ENCODE results near the gene NOX1.
"Not testable (repeated sequence)": the region's sequence is repeated elsewhere in the genome, so short reads cannot be mapped to it uniquely, and the experiment has no call there.

The NOX1 gene

DNA sequence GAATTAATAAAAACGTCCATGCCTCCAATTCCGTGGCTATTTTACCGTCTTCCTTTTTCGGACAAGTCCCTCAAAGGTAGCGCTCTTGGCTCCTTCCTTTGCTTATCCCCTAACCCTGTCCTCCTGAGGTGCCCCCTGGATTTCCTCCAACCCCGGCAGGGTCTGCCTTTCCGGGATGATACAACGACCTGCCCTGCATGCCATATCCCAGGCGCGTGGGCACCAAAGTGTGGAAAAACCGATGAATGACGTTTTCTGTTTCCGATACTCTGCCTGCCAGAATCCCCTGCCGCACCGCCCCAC, 54.7 kb downstream of the NOX1 start:
- no peak for DNase-seq

DNA sequence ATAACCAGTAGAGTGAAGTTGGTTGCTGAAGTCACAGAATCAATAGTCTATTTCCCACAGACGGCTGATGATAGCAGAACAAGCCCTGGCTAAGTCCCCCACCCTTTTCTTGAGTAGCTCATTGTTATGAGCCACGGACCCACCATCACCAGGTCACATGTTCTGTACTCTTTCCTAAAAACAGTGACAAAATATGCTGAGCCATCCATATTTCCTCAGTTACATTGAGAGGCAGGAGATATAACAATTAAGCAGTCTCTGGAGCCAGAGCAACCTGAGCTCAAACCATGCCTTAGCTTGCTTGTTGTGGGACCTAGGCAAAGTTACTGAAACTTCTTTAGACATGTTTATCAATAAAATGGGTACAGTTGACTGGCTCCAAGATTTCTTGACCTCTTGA, 56.8 kb downstream of the NOX1 start:
- no peak for DNase-seq

DNA sequence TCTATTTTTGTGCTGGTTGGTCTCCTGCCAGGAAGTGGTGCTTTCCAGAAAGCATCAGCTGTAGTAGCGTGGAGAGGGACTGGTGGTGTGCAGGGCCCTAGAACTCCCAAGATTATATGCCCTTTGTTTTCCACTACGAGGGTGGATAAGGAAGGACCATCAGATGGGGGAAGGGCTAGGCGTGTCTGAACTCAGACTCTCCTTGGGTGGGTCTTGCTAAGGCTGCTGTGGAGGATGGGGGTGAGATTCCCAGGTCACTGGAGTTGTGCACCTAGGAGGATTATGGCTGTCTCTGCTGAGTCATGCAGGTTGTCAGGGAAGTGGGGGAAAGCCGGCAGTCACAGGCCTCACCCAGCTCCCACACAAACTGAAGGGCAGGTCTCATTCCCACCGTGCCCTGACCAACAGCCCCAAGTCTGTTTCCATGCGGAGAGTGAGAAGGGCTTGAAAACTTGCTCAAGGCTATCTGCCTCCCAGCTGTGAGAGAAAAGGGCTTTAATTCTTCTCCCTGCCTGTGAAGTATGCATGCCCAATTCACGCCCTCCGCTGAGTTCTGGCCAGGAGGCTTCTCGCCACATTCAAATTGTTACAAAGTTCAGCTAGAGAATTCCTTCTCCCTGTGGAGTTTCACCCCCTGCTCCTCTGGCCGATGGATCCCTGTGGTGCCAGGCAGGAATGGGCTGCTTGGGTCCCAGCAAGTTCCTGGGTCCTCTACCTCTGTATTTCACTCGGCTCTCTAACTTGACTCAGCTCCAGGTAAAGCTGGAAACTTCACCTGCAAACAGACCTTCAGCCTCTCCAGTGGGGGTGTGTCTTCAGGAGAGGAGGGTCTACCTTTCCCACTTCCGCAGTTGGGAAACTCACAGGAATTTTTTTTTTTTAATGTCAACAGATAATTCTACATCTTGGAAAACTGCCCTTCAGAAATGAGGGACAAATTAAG, 61.7 kb downstream of the NOX1 start:
- DNase-seq = no peak

DNA sequence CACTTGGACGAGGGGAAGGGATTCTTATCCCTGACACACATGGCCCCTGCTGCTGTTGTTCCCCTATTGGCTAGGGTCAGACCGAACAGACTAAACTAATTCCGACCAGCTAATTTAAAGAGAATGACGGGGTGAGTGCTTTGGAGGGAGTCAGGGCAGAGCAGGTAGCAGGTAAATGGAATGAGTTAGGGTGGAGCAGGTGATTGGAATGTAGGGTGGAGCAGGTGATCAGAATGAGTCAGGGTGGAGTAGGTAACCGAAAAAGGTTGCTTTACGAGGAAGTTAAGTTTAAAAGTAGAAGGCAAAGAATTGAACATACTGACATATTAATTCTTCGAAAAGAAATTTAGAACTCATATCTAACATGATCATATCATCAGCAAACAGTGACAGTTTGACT, 65.9 kb downstream of the NOX1 start:
- DNase-seq = not testable (repeated sequence)

DNA sequence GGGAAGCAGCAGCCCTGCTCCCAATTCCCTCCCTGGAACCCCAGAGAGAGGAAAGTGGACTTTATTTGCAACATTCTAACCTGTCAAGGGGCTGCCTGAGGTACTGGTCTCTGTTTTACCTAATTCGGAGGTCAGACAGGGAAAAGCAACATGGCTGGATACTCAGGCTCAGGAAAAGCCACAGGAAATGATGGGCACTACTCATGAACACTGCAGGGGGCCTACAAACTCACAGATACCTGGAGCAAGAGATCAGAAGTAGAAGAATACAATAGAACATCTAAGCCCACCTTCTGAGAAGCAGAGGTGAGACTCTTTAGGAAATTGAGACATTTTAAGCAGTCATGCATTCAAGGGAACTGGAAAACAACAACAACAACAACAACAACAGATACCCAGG, 69.4 kb downstream of the NOX1 start:
- no peak for DNase-seq

DNA sequence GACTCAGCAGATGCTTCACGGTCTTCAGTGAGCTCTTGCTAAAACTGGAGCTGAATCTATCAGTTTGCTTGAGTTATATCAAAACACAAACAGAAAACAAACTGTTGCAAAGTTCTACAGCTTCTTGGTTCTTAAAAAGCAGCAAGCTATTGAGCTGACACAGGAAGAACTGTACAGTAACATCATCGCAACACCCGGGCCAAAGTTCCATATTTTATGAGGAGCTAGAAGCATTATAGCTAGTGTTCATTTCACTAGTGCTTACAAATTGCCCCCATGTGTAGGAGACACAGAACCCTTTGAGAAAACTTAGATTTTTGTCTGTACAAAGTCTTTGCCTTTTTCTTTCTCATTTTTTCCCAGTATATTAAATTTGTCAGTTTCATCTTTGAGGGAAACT, 71.3 kb downstream of the NOX1 start:
- DNase-seq = no peak

DNA sequence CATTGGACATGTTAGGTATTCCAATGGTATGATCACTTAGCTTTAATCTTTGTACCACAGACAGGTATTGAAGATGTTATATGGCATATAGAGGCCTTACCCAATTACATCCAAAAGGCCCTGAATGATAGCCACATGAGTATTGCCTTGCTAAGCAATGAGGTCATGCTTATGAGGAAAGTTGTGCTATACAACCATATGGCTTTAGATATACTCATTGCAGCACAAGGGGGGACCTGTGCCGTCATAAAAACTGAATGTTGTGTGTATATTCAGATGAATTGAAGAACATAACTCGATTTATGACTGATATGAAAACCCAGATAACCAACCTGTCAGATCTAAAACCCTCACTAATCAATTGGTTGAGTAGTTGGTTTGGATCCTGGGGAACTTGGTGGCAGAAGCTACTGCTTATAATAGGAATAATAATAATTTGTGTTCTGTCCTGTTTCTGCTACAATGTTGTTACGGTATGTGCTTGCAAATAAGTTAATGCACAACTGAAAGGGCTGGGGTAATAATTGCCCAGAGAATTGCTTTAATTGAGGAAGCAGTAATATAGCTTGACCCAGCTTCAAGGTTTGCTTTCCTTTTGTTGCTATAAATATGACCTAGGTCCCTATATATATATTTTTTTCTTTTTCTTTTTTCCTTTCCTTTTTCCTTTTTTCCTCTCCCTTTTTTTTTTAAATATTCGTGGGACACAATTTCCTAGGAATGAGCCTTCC, 75.5 kb downstream of the NOX1 start:
- DNase-seq = no peak

DNA sequence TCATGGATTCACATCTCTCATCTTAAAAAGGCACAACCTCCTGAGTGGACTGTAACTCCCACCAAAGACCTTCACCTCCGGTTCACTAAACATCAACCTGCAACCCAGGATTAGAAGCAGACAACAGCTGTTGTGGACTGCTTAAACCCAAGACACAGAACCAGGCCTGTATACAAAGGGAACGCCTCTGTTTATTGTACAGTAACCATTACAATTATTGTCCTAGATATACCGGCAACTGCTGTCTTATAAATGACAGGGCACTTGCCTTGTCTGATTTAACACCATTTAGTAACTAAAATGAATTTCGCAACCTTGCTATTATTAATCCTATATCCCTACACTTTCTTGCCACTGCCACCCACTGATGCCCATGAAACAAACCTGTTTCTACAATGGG, 76.8 kb downstream of the NOX1 start:
- DNase-seq = no peak

DNA sequence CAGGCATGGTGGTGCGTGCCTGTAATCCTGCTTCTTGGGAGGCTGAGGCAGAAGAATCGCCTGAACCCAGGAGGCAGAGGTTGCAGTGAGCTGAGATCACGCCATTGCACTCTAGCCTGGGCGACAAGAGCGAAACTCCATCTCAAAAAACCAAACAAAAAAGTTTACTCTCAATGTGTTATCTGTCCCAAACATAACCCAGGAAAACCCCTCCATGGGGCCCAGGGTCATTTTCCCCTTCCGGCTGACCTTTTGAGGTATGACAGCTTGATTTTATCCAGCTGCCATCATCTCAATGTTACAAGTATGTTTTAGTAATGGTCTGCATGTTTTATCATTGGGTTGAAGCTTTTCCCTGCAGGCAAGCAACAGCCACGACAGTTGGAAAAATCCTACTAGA, 77.8 kb downstream of the NOX1 start:
- DNase-seq = not testable (repeated sequence)
